Hematopoietic multipotent progenitor cell treated with erythropoietin and hydrocortisone succinate and interleukin-3 and kit ligand, for 4 days (in vitro differentiated cells): Measurements from ENCODE around the gene C13orf42.
"Not testable (repeated sequence)": the region's sequence is repeated elsewhere in the genome, so short reads cannot be mapped to it uniquely, and the experiment has no call there.

Experiments
- DNase-seq: peaks from one replicate; pipeline ENCODE4 v3.0.0-alpha.2; 2015

The C13orf42 gene

DNA sequence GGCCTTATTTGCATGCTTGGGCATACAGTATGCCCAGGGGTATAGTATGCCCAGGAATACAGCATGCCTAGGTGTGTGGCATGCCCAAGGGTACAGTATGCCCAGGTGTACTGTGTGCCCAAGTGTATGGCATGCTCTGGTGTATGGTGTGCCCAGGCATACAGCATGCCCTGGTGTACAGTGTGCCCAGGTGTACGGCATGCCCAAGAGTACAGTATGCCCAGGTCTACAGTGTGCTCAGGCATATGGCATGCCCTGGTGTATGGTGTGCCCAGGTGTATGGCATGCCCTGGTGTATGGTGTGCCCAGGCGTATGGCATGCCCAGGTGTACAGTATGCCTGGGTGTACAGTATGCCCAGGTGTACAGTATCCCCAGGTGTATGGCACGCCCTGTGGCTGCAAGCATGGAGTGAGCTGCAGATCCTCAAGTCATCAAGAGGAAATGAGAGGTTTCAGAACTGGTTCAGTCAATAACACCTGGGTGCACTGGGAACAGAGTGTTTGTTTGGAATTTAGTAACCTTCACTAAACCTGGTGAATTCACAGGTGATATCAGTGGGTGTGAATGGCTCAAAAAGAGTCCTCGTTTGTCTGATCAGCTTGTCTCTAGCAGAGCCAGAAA lies 7.8 kb upstream of the C13orf42 start:
- no peak for DNase-seq

DNA sequence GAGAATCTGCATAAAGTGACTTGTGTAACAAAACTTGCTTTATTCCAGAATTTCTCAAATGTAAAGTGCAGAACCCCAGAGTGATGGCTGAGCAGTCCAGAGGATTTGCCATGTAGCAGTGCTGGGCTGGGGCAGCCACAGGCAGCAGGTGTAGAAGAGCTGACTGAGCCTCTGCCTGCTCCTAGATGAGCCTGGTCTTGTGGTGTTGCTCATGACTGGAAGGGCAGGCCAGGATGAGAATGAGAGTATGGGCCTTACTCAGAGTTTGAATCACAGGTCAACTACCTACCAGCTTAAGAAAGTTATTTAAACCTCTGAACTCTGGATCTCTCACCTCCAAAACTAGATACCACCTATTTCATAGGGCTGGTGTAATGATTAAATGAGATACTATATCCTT lies 2.9 kb upstream of the C13orf42 start:
- no peak for DNase-seq

DNA sequence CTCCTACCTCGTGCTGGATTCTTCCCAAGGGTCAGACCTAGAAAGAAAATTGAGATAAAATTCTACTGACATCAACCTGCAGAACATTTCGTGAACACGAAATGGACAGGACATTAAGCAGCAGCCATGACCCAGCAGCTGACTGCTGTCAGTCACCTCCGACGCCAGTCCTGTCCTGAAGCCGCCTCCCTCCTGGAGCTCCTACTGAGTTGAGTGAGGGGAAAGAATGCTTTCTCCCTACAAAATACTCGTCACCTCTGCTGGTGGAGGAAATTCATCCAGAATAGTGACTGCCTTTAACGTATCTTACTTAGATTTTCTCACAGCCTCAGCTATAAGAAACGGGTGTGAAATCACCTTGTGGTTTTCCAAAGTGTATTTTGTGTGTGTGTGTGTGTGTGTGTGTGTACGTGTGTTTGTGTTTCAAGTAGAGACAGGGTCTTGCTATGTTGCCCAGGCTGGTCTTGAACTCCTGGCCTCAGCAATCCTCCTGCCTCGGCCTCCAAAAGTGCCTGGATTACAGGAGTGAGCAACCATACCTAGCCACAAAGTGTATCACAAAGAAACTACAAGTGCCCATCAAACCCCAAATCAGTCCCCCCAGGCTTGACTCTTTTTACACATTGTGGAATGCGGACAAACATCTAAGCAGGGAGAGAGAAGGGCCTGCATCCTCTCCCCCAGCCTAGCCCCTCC lies 2.3 kb upstream of the C13orf42 start:
- DNase-seq, result no peak

DNA sequence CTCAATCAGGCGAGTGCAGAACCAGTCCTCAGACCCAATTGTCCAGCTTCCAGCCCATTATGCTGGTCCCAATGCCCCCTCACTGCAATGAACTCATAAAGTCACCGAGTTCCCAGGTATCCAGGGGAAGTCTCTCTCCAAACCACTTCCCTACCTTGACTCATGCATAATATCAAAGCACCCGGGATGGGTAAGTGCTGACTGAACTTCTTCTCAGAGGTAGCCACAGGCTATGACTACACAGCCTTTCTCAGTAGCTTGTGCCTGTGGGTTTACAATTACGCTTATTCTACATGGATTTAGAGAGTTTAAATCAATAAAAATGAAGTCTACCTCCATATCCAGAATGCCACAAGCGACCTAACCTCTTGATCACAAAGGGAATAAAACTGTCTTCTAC lies 1.7 kb upstream of the C13orf42 start:
- no peak for DNase-seq

DNA sequence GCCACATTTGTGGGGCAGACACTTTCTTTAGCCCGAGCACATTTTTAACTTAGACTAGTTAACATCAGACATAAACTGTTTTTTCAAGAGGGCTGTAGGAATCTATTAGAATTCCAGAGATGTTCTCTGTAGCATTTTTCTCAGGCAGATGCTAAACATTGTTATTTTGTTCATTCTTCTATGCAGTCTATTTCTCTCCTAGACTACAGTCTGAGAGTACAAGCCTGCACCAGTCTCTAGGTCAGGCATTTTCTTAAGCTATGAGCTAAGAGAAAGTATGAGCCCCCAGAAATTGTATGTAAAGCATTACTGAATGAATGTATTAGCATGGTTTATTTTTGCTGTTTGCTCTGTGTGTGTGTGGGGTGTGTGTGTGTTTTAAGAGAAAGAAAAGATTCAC lies 923 bp upstream of the C13orf42 start:
- no peak for DNase-seq

DNA sequence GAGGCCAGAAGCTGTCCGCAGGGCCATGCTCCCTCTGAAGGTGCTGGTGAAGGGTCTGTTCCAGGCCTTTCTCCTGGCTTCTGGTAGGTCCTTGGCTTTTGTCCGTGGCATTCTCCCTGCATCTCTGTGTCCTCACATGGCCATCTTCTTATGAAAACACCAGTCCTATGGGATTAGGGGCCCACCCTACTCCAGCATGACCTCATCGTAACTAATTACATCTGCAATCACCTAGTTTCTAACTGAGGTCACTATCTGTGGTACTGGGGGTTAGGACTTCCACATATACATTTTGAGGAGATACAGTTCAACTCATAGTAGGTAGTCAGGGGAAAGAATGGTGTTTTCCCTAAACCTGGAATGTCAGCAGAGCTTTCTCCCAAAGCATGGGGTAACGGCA lies 3.1 kb downstream of the C13orf42 start:
- no peak for DNase-seq

DNA sequence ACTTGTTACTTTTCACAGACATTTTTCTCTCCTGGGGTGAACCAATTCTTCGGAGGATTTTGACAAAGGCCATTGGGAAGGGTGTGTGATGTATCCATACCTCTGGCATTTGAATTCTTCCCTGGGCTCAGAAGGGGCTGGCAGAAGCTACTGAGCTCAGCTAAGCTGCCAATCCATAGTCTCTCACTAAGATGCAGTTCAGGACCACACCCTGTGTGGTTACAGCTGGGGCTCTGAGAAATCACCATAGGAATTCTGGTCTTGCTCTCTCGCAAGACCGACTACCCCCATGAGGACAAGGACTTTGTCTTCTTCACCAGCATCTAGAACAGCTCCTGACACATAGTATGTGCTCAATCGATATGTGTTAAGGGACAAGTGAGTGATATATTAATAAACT lies 6.0 kb downstream of the C13orf42 start:
- no peak for DNase-seq

DNA sequence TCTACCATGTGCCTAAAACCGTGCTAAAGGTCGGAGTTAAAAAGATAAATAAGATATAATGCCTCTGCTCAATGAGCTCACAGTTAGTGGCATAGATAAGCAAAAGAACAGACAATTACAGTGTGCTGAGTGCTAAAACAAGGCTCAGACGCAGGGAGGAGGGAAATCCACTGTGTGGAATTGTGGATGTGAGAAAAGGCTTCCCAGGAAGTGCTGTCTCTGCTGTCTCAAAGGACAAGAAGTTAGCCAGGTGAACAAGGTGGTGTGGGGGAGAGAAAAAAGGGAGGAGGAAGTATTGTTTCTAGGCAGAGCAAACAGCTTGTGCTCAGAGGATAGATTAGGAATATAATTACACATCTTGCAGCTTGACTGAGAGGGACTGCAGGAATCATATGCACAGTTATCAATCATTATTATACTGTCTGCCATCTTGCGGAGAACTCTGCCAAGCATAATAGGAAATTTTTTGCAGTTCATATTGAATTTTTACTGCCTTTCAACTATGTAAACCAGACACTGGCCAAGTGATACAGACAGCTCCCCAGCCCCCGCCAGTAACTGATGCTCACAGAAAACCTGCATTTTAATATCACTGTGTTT lies 9.3 kb downstream of the C13orf42 start:
- DNase-seq, result no peak

DNA sequence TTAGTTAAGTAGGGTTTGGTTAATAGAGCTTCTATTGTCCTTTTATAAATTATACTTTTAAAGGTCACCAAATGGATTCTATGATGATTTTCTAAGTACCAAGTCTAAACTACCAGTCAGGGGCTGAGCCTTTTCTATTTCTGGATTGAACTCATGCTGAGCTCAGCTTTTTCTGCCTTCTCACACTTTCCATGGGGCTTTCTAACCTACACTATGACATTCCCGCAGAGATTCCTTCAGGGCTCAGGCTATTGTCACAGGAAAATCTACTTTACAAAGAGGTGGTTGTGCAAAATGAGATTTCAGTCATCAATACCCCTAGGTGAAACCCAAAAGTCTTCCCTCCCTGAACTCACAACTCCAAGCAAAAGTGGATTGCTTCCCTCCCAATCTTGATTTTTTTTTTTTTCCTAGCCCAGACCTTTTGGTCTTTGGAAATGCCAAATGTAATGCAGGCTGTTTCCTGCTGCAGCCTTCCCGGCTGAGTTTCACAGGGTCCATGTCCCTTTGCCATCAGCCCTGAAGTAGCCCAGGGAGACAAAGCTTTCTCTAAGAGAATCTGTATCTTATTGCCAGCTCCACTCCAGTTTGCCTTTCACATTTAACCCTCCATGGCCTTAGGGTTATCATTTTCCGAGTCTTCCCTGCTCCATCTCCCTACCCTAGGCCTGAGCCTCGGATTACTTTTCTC lies 13.6 kb downstream of the C13orf42 start:
- no peak for DNase-seq

DNA sequence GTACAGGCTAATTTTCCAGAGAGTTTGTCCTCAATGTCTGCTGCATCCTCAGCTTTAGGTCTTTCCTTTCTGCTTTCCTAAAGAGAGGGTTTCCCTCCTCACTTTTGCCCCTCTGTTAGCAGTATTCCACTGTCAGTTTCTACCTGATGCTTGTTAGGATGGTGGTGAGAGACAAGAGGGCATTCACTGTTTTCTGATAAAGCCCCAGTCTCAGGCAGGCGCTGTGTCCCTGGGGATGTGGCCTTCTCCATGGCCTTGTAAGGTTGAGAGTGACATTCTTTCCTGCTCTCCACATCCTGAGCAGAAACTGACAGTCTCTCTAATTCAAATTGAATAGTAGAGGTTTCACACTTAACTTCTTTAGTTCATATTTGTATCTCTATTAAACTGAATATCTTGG lies 14.9 kb downstream of the C13orf42 start:
- DNase-seq, result no peak

DNA sequence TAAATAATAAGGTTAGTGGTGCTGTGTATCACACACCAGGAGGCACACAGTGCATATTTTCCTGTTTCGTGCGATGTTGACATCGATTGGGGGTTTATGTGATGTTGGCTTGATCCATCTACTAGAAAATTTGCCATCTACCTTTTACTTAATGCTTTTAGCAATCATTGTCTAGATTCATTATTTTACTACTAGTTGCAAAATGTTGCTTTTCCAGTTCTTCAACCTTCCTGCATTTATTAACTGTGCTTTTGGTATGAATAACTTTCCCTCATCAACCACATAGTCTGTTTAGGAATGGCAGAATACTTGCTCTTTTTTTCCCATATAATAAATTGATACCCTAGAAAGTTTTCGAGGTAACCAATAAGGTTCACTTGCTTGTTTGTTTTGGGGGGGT lies 17.5 kb downstream of the C13orf42 start:
- no peak for DNase-seq

DNA sequence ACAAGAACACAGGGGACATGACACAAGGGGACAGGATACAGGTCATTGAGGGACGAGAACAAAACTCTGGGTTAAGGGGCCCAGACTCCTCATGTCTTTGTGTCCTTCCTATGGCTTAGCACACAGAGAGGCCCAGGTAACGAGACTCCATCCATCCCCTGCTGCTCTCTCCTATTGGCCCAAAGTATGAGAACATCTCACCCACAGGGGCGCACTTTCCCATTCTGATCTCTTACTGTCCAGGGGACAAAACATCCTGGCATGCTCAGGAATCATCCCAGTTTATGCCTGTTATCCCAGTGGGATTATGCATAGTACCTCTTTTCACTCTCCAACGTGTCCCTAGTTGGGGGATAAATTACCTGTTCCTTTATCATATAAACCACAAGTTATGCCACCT lies 19.2 kb downstream of the C13orf42 start:
- DNase-seq, result no peak

DNA sequence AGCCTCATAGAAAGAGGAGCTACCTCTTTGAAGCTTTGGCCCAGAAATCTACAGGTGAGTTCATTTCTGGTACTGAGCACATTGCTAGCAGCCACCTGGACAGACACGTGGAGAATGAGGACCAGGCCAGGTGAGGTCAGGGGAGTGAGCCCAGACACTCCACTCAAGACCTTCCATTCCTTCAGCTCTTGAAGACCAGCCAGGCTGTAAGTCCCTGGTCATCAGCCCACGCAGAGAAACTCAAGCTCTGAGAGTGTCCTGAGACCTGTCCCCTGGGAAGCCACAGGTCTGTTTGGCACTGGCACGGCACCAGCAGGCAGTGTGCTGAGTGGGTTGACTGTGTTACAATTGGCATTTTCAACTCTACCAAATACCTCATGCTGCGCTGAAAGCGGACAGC lies 27.4 kb downstream of the C13orf42 start:
- DNase-seq, result no peak

DNA sequence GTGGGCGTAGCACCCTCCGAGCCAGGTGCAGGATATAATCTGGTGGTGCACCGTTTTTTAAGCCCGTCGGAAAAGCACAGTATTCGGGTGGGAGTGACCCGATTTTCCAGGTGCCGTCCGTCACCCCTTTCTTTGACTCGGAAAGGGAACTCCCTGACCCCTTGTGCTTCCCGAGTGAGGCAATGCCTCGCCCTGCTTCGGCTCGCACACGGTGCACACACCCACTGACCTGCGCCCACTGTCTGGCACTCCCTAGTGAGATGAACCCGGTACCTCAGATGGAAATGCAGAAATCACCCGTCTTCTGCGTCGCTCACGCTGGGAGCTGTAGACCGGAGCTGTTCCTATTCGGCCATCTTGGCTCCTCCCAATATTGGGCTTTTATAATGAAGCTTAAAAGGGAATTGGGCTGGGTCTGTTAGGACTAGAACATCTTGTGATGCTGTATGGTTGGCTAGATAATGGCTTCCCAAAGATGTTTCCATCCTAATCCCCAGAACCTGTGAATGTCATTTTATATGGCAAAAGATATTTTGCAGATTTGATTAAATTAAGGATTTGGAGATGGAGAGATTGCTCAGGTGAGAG lies 30.5 kb downstream of the C13orf42 start:
- DNase-seq, result not testable (repeated sequence)

DNA sequence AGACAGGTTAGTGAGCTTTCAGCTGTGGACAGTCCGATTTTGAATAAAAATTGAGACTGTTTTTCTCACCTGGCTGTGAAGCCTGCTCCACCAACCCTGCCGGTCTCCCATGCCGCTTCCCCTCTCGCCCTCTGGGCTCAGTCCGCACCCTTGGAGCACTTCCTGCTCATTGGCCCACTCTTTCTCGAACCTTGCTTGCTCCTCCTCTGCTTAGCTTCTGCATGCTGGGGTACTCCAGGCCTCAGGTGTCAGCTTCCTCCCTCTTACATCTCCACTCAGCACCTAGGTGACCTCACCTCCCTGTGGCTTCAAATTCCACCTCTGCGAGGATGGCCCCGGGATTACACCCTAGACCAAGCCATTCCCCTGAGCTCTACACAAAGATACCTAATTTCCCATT lies 39.6 kb downstream of the C13orf42 start:
- no peak for DNase-seq

DNA sequence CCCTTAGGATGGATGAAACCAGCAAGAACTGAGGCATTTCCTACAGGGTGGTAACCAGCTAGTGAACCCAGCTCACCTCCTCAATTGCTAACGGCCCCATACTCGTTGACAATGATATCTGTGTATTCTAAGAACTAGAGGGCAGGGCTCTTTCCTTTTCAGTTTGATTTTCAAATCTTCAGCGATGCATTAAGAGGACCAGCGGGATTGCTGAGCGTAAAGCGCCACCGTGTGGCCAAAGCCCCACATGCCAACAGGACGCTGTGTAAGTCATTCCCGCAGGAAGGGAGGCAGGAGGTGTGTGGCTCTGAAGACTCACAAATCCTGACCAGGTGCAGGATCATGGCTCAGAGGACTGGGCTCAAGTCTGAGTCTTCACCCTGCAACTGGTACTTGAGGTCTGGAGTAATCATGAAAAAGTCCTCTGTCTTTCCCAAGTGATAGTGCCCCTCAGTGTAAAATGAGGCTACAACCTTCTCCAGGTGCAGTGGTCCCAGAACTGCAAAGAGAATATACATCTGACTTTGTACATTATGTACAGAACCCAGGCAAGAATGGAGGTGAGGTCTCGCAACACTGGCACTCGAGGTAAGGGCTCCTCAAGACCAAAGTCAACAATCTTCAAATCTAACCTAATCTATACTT lies 40.9 kb downstream of the C13orf42 start:
- peak; percentile 90 for DNase-seq

DNA sequence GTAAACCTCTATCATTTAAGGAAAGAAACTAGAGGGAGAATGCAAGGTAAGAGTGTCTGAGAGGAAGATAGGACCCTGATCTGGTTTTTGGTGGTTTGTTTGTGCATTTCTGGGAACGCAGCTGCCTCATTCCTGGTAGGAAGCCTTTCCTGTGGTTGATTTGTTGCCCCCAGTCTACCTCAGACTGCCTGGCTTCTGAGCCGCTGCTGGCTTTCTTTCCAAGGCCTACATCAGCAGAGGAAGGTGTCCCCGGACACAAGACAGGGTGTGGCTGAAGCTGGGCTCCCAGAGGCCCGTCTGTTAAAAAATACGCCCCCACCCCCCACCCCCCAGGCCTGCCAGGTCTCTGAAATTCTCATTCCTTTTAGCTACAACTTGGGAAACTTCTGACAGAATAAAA lies 42.6 kb downstream of the C13orf42 start:
- no peak for DNase-seq

DNA sequence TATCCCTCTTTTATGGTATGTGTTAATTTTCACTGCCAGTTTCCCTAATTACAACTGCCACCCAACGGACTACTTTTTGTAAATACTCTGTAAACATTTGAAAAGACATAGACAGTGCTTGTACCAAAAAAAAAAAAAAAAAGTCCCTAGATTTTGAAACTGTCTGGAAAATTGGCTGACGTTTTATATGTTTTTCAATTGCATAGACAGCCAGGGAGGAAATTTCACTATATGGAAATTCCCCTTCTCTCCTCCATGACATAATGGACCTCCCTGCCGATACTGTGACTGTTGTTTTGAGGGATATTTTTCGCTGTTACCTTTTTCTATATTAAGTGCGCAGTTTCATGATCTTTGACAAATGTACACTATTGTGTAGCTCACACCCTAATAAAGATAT lies 43.4 kb downstream of the C13orf42 start:
- DNase-seq, result no peak

DNA sequence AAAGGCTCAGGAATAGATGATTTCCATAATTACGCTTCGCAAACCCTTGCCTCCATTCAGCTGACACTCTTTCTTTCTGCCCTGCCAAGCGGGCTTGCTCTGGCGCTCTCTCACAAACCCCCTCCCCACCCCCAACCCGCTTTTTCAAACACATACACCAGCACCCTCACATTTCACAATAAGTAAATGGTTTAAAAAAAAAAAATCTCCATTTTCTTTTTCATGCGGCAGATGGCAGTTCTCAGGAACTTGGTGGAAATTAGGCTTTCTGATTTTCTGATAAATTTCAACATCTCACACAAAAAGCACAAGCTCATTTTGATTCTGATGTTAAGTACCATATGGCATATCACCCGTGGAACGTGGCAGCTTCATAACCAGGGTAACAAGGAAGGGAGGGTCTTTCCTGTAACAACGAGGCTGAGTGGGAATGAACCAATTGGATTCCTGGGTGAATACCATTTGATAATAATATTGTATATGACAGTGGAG lies 43.8 kb downstream of the C13orf42 start:
- peak; percentile 19 for DNase-seq

DNA sequence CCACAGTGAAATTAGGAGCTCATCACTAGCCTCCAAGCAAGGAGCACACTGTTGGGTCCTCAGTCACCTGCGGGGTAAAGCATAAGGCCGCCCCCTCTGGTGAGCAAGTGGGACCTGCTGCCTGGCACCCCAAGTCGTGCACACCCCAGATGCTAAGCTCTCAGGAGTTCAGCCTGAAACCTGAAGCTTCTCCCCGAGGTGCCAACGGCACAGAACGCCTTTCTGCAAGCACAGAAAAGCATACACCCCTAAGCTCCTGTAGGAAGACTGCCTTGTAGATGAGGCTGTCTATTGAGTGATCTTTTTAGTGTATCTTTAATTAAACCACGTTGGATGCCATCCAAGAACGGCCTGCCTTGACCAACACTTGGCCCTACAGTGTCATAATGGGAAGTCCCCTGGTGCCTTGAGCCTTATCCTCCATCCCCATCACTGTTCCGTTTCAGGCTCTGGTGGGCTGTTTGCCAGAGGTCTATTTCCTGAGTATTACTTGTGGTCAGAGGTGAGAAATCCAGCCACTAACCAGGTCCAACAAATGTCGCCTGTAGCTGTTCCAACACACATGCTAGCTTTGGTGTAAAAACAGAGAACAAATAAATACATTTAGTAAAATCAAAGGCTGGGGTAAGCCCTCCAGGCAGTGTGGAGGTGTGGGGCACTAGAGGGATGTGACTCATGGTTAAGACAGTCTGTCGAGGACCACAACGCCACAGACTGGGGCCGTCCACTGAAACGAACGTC lies 44.8 kb downstream of the C13orf42 start:
- DNase-seq, result peak; percentile 67

DNA sequence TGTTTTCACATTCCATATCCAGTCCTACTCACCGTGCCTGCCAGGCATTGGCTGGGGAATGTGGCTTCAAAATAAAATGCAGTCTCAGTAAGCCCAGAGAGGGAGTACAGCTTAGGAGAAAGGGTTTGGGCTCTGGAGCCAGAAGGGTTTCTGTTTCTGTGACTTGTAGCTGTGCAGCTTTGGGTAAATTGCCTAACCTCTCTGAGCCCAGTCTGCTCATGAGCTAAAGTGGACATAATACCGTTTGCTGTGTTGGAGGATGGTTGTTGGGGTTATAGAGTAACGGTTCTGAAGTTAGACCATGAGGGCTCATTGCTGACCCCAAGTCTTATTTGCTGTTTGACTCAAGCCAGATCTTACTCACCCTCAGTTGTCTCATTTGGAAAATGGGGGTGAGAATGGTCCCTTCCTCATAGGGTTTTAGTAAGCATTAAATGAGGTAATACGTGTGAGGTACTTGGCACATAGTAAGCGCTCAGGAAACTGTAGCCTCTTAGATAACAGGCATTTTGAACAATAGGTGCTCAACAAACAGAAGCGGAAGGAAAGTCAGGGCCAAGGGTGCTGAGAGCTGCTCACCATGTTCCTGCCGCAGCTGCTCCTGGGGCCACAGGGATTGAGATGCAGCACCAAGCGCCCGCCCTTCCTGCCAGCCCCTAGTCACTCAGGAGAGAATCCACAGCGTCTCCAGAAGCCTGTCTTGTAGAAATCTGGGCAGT lies 45.5 kb downstream of the C13orf42 start:
- DNase-seq, result no peak

DNA sequence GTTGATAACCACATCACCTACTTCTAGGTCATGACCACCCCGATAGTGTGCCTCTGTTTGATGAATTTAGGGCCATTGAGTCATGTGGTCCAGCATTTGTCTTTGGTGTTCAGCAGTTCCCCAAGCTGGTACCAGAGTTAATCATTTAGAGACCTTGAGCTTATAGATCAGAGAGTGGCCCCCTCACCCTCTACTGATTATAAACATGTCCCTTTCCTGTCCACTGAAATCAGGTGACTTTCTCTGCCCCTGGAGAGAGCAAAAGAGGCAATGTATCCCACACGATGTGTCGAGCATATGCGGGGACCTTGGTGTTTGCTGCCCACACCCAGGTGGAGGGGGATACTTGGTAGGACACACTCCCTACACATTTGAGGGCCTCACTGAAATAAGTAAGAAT lies 46.3 kb downstream of the C13orf42 start:
- DNase-seq, result no peak
